ENCODE results near the gene CARM1. TPM values are rescaled to one million over a fixed set of nuclear protein-coding genes. Genes with fewer than 3 reads are reported as not detected.
A peak's percentile ranks its signal among the peaks of the same experiment; 100 is the strongest.

Gene CARM1
- total and polyA plus RNA-seq, 8 donors: 5.2 to 21.0 (median 16.9) TPM

GRCh38 chr19:10862561-10863106, 8.7 kb upstream of the CARM1 start:
- 65 to 81% (median 69%) methylated on average over 6 of the region's 6 CpGs for WGBS, 5 donors

GRCh38 chr19:10863107-10863717, 8.1 kb upstream of the CARM1 start:
- no peaks in the 10 kb centered on the region for H3K27me3 ChIP-seq
- no peak for TF ChIP-seq EP300 (IDR thresholded peaks at IDR 0.05)
- no peak for TF ChIP-seq POLR2A (IDR thresholded peaks at IDR 0.05)
- no peak for TF ChIP-seq CTCF (IDR thresholded peaks at IDR 0.05)
- TF ChIP-seq POLR2AphosphoS5 (IDR thresholded peaks at IDR 0.05): no peak
- no peaks in the 10 kb centered on the region for H3K36me3 ChIP-seq
- H3K27ac ChIP-seq: peak overlapping the region; percentile 61 to 77 (median 67)
- H3K4me3 ChIP-seq: peak overlapping the region; percentile 8 to 18 (median 12)
- 38 to 52% (median 40%) methylated on average over 17 to 18 of the region's 18 CpGs for WGBS, 5 donors
- H3K9me3 ChIP-seq: no peaks in the 10 kb centered on the region
- intact Hi-C loops (cut with DNase I; ENCODE audit: low total_unique reads): no loop called here
- H3K4me1 ChIP-seq: peaks cover 0 to 24% (median 16%) of the 10 kb centered on the region in 4 donors
- peak; percentile 65 to 90 for DNase-seq

More at GRCh38 chr19:10862561-10863106, 8.7 kb upstream of the CARM1 start:
- Histone ChIP-seq H3K4me1 (peaks cover 0 to 22% (median 16%) of the 10 kb centered on the region in 4 donors), H3K4me3 (peak overlapping the region; percentile 8 to 18 (median 12)), H3K27ac (peak overlapping the region; percentile 61 to 77 (median 67)), H3K27me3 (no peaks in the 10 kb centered on the region), H3K36me3 (no peaks in the 10 kb centered on the region), H3K9me3 (no peaks in the 10 kb centered on the region)
- intact Hi-C loops (cut with DNase I; ENCODE audit: low total_unique reads): no loop called here
- no peak for DNase-seq
- TF ChIP-seq POLR2AphosphoS5 (IDR thresholded peaks at IDR 0.05) (no peak), CTCF (IDR thresholded peaks at IDR 0.05) (no peak), EP300 (IDR thresholded peaks at IDR 0.05) (no peak), POLR2A (IDR thresholded peaks at IDR 0.05) (no peak)

GRCh38 chr19:10864538-10864899, 6.8 kb upstream of the CARM1 start:
- peaks cover 0 to 25% (median 16%) of the 10 kb centered on the region in 4 donors for H3K4me1 ChIP-seq
- intact Hi-C loops (cut with DNase I; ENCODE audit: low total_unique reads): no loop called here
- WGBS, 5 donors: 7 to 16% (median 11%) methylated on average over 6 of the region's 6 CpGs
- no peaks in the 10 kb centered on the region for H3K9me3 ChIP-seq
- peak; percentile 90 to 94 for DNase-seq
- H3K27me3 ChIP-seq: no peaks in the 10 kb centered on the region
- H3K4me3 ChIP-seq: no peak overlapping the region
- H3K27ac ChIP-seq: peak overlapping the region in 3 of 5 donors; percentile 67 to 77 (median 67)
- peak in 5 of 7 experiments; percentile 74 to 88 (median 85) for TF ChIP-seq CTCF (IDR thresholded peaks at IDR 0.05)
- no peak for TF ChIP-seq POLR2A (IDR thresholded peaks at IDR 0.05)
- TF ChIP-seq POLR2AphosphoS5 (IDR thresholded peaks at IDR 0.05): peak in 1 of 3 donors; percentile 46
- no peak for TF ChIP-seq EP300 (IDR thresholded peaks at IDR 0.05)
- H3K36me3 ChIP-seq: no peaks in the 10 kb centered on the region

GRCh38 chr19:10866495-10866894, 4.9 kb upstream of the CARM1 start:
- intact Hi-C loops (cut with DNase I; ENCODE audit: low total_unique reads): no loop called here
- 89 to 96% (median 93%) methylated on average over 8 to 10 of the region's 10 CpGs for WGBS, 5 donors

More at GRCh38 chr19:10866495-10866894, 4.9 kb upstream of the CARM1 start:
- H3K9me3 ChIP-seq: no peaks in the 10 kb centered on the region
- H3K27ac ChIP-seq: no peak overlapping the region
- peaks cover 8 to 32% (median 20%) of the 10 kb centered on the region in 4 donors for H3K4me1 ChIP-seq
- H3K36me3 ChIP-seq: no peaks in the 10 kb centered on the region
- no peak for TF ChIP-seq POLR2A (IDR thresholded peaks at IDR 0.05)
- no peak for TF ChIP-seq POLR2AphosphoS5 (IDR thresholded peaks at IDR 0.05)
- TF ChIP-seq EP300 (IDR thresholded peaks at IDR 0.05): no peak
- TF ChIP-seq CTCF (IDR thresholded peaks at IDR 0.05): no peak
- no peak for DNase-seq
- no peak overlapping the region for H3K4me3 ChIP-seq
- H3K27me3 ChIP-seq: no peaks in the 10 kb centered on the region

Data from stomach (tissue), 9 donors.